Stimulated activated naive CD8-positive, alpha-beta T cell treated with anti-CD3 and anti-CD28 coated beads, Interleukin-15, amount 100 ng/mL, for 72 hours (primary cell): ENCODE data around the gene CLCNKB.

ENCODE experiments used
- ATAC-seq: fragments of 150-1000 bp; cut with Tn5 transposase; 2 replicates; pipeline ENCODE4 v1.10.0; 2021; ENCODE audit warnings: mild to moderate bottlenecking, moderate library complexity
- DNase-seq, 2 donors: peaks; one replicate each; pipeline ENCODE4 v3.0.0; 2021 to 2022
- H3K27ac Mint-ChIP-seq, 2 donors: one replicate each; pipeline ENCODE4 v1.8.0; 2022; ENCODE audit warnings: mild to moderate bottlenecking in 2 of 2, mixed read lengths in 2 of 2, moderate library complexity in 2 of 2
- H3K27me3 Mint-ChIP-seq: one replicate; pipeline ENCODE4 v1.8.0; 2022; ENCODE audit warnings: mixed read lengths
- H3K4me1 Mint-ChIP-seq: one replicate; pipeline ENCODE4 v1.8.0; 2022; ENCODE audit warnings: mild to moderate bottlenecking, mixed read lengths
- H3K4me3 Mint-ChIP-seq, 2 donors: one replicate each; pipeline ENCODE4 v1.8.0; 2022; ENCODE audit warnings: mild to moderate bottlenecking in 2 of 2, mixed read lengths in 2 of 2, moderate library complexity in 1 of 2
- H3K9me3 Mint-ChIP-seq, 2 donors: one replicate each; pipeline ENCODE4 v1.8.0; 2022; ENCODE audit warnings: mixed read lengths in 2 of 2

CLCNKB gene

GRCh38 chr1:16082283-16083038, 38.9 kb downstream of the CLCNKB start:
- no peaks in the 10 kb centered on the region for H3K9me3 Mint-ChIP-seq
- peaks cover 11% of the 10 kb centered on the region for H3K4me1 Mint-ChIP-seq
- peak overlapping the region in 1 of 2 donors; percentile 14 for H3K27ac Mint-ChIP-seq
- no peak overlapping the region for H3K4me3 Mint-ChIP-seq
- ATAC-seq (peak; percentile 45), DNase-seq (peak; percentile 57 to 61)
- peaks cover 8% of the 10 kb centered on the region for H3K27me3 Mint-ChIP-seq

DNA sequence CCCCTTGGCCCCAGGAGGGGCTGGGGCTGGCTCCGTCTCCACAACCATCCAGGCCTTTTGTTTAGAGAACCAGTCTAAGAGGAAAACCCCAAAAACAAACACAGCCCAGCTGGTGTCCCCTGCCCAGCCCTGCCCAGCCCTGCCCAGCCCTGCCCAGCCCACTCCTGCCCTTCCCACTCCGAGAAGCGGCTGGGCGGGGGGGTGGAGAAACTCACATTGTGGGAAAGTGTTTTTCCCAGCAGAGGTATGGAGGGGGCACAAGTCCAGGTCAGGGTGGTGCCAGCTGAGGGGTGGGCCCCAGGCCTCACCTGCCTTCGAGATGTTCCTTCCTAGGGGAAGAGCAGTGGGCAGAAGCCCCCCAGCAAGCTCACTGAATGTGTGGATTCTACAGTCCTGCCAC, 39.9 kb downstream of the CLCNKB start:
- H3K4me3 Mint-ChIP-seq = no peak overlapping the region
- H3K27ac Mint-ChIP-seq = peak overlapping the region in 1 of 2 donors; percentile 27
- ATAC-seq (no peak), DNase-seq (no peak)
- peaks cover 11% of the 10 kb centered on the region for H3K4me1 Mint-ChIP-seq
- no peaks in the 10 kb centered on the region for H3K9me3 Mint-ChIP-seq
- peaks cover 8% of the 10 kb centered on the region for H3K27me3 Mint-ChIP-seq

DNA sequence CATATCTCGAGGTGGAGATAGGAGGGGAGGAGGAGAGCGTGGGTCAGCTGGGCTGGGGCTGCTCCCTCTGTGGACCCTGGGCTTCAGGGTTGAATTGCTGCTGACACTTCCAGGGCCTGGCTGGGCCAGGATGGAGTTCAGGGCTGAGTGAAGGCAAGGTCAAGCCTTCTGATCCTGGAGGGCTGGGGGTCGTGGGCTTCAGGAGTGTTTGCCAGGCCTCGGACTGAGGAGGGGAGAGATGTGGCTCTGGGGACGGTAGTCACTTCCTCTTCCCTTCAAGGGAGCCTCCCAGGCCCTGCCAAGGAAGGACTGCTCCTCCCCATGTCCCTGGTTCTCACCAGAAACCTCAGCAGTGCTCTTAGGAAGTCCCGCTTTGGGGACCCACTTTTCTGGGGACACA, 41.9 kb downstream of the CLCNKB start:
- H3K27ac Mint-ChIP-seq = peak overlapping the region in 1 of 2 donors; percentile 84
- peaks cover 5% of the 10 kb centered on the region for H3K4me1 Mint-ChIP-seq
- H3K9me3 Mint-ChIP-seq = no peaks in the 10 kb centered on the region
- DNase-seq (no peak), ATAC-seq (no peak)
- H3K4me3 Mint-ChIP-seq = no peak overlapping the region
- H3K27me3 Mint-ChIP-seq = peaks cover 8% of the 10 kb centered on the region

GRCh38 chr1:16087733-16088132, 44.2 kb downstream of the CLCNKB start:
- Mint-ChIP-seq H3K4me3 (no peak overlapping the region), H3K9me3 (no peaks in the 10 kb centered on the region), H3K27ac (no peak overlapping the region), H3K4me1 (peaks cover 4% of the 10 kb centered on the region), H3K27me3 (peaks cover 5% of the 10 kb centered on the region)
- DNase-seq (no peak), ATAC-seq (no peak)

DNA sequence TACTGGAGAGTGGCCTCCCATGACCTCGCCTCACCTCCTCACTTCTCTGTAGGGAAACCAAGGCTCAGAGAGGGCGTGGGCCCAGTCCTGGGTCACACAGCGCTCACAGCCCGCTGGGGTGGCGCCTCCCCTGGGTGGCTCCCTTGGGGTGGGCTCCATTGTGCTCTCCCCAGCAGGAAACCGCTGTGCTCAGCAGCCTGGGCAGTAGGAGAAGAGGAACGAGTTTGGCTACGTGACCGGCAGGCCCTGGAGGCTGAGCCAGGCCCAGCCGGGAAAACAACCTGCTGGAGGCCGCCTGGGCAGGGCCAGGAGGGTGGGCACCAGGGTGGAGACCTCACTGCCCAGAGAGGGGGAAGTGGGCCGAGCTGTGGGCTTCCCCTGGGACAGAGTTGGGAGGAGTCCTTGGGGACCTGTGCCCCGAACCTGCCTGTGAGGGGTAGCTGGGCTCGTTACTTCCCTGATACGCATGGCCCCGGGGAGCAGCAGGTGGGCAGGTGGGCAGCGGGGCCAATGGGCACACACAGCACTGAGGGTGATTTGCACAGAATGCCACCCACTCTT, 44.8 kb downstream of the CLCNKB start:
- peak overlapping the region in 1 of 2 donors; percentile 61 for H3K27ac Mint-ChIP-seq
- no peaks in the 10 kb centered on the region for H3K9me3 Mint-ChIP-seq
- H3K27me3 Mint-ChIP-seq = no peaks in the 10 kb centered on the region
- no peaks in the 10 kb centered on the region for H3K4me1 Mint-ChIP-seq
- ATAC-seq = no peak
- DNase-seq = no peak
- H3K4me3 Mint-ChIP-seq = no peak overlapping the region

DNA sequence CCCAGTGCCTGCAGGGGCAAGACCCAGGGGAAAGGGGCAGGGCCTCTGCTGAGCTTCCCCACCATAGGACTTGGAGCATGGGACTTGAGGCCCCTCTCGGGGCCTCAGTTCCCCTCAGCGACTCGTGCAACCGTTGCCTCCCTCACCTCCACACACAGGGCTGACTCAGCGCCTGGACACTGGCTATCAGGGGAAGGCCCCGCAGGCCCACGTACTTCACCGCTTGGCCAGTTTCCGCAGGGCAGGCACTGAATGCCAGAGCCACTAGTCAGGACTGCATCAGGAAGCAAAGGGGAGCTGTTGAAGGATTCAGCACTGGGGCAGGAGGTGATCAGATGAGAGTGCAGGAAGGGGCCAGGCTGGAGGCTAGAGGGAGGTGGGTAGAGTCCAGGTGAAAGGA, 45.4 kb downstream of the CLCNKB start:
- Mint-ChIP-seq H3K4me1 (no peaks in the 10 kb centered on the region), H3K9me3 (no peaks in the 10 kb centered on the region), H3K4me3 (no peak overlapping the region), H3K27me3 (no peaks in the 10 kb centered on the region), H3K27ac (no peak overlapping the region)
- no peak for DNase-seq
- no peak for ATAC-seq

DNA sequence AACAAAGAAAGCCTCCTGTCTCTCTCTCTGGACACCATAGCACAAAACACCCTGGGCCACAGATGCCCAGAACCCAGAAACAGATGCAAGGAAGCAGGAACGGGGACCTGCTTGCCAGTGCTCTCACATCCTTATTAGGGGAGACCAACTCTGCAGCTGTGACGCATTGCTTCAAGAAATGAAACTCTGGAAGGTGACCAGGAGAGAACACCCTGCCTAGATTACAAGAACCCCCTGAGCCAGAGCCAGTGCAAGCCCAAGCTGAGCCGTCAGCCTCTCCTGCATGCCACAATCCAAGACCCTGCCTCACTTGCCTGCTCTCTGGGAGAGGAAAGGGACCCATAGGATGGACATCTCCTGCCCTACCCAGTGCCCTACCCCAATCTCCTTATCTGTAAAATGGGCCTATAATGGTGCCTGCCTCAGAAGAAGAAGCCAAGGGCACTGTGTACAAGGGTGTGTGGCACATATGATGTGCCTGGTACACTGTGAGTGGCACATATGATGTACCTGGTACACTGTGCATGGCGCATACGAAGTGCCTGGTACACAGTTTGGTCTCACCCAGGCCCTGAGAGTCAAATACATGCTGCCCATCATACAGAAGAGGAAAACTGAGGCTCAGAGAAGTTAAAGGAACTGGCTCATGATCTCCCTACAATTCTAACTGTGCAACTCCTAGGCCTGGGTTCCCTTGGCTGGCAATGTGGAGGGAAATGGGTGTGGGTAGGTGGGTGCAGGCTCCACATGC, 46.7 kb downstream of the CLCNKB start:
- Mint-ChIP-seq H3K27me3 (peaks cover 4% of the 10 kb centered on the region), H3K4me1 (no peaks in the 10 kb centered on the region), H3K9me3 (no peaks in the 10 kb centered on the region), H3K27ac (no peak overlapping the region), H3K4me3 (no peak overlapping the region)
- ATAC-seq (no peak), DNase-seq (no peak)

- no peak overlapping the region for H3K27ac Mint-ChIP-seq
- ATAC-seq = no peak
These were observed 47.7 kb downstream of the CLCNKB start for GRCh38 chr1:16091296-16091695.

GRCh38 chr1:16092097-16092922, 48.7 kb downstream of the CLCNKB start:
- H3K27ac Mint-ChIP-seq = no peak overlapping the region
- DNase-seq (no peak), ATAC-seq (no peak)
- no peaks in the 10 kb centered on the region for H3K4me1 Mint-ChIP-seq
- no peaks in the 10 kb centered on the region for H3K9me3 Mint-ChIP-seq
- no peak overlapping the region for H3K4me3 Mint-ChIP-seq
- H3K27me3 Mint-ChIP-seq = peaks cover 10% of the 10 kb centered on the region

More at GRCh38 chr1:16091296-16091695, 47.7 kb downstream of the CLCNKB start:
- no peaks in the 10 kb centered on the region for H3K4me1 Mint-ChIP-seq
- H3K9me3 Mint-ChIP-seq = no peaks in the 10 kb centered on the region
- H3K27me3 Mint-ChIP-seq = peaks cover 10% of the 10 kb centered on the region
- DNase-seq = no peak
- no peak overlapping the region for H3K4me3 Mint-ChIP-seq

DNA sequence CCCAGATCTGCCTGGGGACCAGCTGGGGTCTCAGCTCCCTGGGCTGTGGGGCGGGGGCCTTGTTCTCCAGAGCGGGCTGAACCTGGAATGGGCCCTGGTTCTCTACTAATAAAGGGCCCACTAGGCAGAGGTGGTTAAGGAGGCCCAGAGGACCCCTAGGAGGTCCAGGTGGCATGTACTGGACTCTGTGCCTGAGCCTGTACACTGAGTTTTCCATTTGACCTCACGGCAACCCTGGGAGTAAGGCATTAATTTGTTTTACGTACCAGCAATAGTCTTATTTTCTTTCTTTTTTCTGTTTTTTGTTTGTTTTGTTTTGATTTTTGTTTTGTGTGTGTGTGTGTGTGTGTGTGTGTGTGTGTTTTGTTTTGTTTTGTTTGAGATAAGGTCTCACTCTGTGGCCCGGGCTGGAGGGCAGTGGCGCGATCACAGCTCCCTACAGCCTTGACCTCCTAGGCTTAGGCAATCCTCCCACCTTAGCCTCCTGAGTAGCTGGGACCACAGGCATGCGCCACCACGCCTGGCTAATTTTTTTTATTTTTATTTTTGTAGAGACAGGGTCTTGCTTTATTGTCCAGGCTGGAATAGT, 49.4 kb downstream of the CLCNKB start:
- peaks cover 10% of the 10 kb centered on the region for H3K27me3 Mint-ChIP-seq
- no peak overlapping the region for H3K27ac Mint-ChIP-seq
- H3K9me3 Mint-ChIP-seq = no peaks in the 10 kb centered on the region
- ATAC-seq = no peak
- no peaks in the 10 kb centered on the region for H3K4me1 Mint-ChIP-seq
- DNase-seq = no peak
- H3K4me3 Mint-ChIP-seq = no peak overlapping the region

GRCh38 chr1:16093611-16094010, 50.0 kb downstream of the CLCNKB start:
- DNase-seq (no peak), ATAC-seq (no peak)
- peaks cover 10% of the 10 kb centered on the region for H3K27me3 Mint-ChIP-seq
- no peak overlapping the region for H3K4me3 Mint-ChIP-seq
- H3K4me1 Mint-ChIP-seq = no peaks in the 10 kb centered on the region
- no peak overlapping the region for H3K27ac Mint-ChIP-seq
- no peaks in the 10 kb centered on the region for H3K9me3 Mint-ChIP-seq

GRCh38 chr1:16094453-16095158, 51.0 kb downstream of the CLCNKB start:
- no peak overlapping the region for H3K4me3 Mint-ChIP-seq
- no peaks in the 10 kb centered on the region for H3K4me1 Mint-ChIP-seq
- H3K27me3 Mint-ChIP-seq = peaks cover 10% of the 10 kb centered on the region
- H3K9me3 Mint-ChIP-seq = no peaks in the 10 kb centered on the region
- H3K27ac Mint-ChIP-seq = peak overlapping the region in 1 of 2 donors; percentile 83
- ATAC-seq = no peak
- DNase-seq = no peak

GRCh38 chr1:16095447-16095846, 51.9 kb downstream of the CLCNKB start:
- Mint-ChIP-seq H3K9me3 (no peaks in the 10 kb centered on the region), H3K4me1 (no peaks in the 10 kb centered on the region), H3K27ac (no peak overlapping the region), H3K4me3 (no peak overlapping the region), H3K27me3 (peaks cover 10% of the 10 kb centered on the region)
- ATAC-seq = no peak
- DNase-seq = no peak

GRCh38 chr1:16099412-16099811, 55.8 kb downstream of the CLCNKB start:
- DNase-seq (no peak), ATAC-seq (no peak)
- H3K9me3 Mint-ChIP-seq = no peaks in the 10 kb centered on the region
- peaks cover 10% of the 10 kb centered on the region for H3K27me3 Mint-ChIP-seq
- H3K4me1 Mint-ChIP-seq = no peaks in the 10 kb centered on the region
- no peak overlapping the region for H3K4me3 Mint-ChIP-seq
- no peak overlapping the region for H3K27ac Mint-ChIP-seq

- H3K4me3 Mint-ChIP-seq = no peak overlapping the region
- no peak overlapping the region for H3K27ac Mint-ChIP-seq
These were observed 58.0 kb downstream of the CLCNKB start for GRCh38 chr1:16101623-16102022.

More at GRCh38 chr1:16101623-16102022, 58.0 kb downstream of the CLCNKB start:
- DNase-seq (no peak), ATAC-seq (no peak)
- Mint-ChIP-seq H3K27me3 (no peaks in the 10 kb centered on the region), H3K9me3 (no peaks in the 10 kb centered on the region), H3K4me1 (no peaks in the 10 kb centered on the region)
